ENCODE results near the gene CFAP44. TPM values are rescaled to one million over a fixed set of nuclear protein-coding genes. Genes with fewer than 3 reads are reported as not detected.

The CFAP44 gene
- total RNA-seq, 1 experiment from 2014 or later: 3.7 TPM

- Mint-ChIP-seq H3K27ac (no peak overlapping the region), H3K36me3 (ENCODE audit: insufficient read depth in 1 of 3, low read depth in 3 of 3) (peaks cover 12 to 38% (median 33%) of the 10 kb centered on the region in 3 experiments), H3K4me3 (no peak overlapping the region), H3K4me1 (no peaks in the 10 kb centered on the region), H3K9me3 (peaks cover 23 to 26% of the 10 kb centered on the region in 2 experiments; a peak in 4 of 5 replicates), H3K27me3 (ENCODE audit: low read depth) (no peaks in the 10 kb centered on the region; the same call in 1 of the 2 replicates)
- no peak overlapping the region for H3K23ac ChIP-seq (ENCODE audit: insufficient read length, low read depth, low read length)
- no peaks in the 10 kb centered on the region for H3K23me2 ChIP-seq (ENCODE audit: insufficient read length, low read depth, low read length, poor library complexity, severe bottlenecking)
- no peak overlapping the region for H3K4ac ChIP-seq (ENCODE audit: low read depth, low read length)
- H3K9ac ChIP-seq (ENCODE audit: extremely low read depth, insufficient read length, low read length): no peak overlapping the region
- H3K27me3 ChIP-seq (ENCODE audit: insufficient read depth, low read length): no peaks in the 10 kb centered on the region
- DNase-seq: no peak
- H2AFZ ChIP-seq (ENCODE audit: low read length): no peak overlapping the region
- H3K4me2 ChIP-seq (ENCODE audit: insufficient read depth, insufficient read length, low read length): no peak overlapping the region
- H3K56ac ChIP-seq (ENCODE audit: insufficient read length, low read depth, low read length): no peak overlapping the region
- H2BK120ac ChIP-seq (ENCODE audit: low read depth, low read length, poor library complexity, severe bottlenecking): no peak overlapping the region
- no peak overlapping the region for H3K27ac ChIP-seq (ENCODE audit: insufficient read length, low read depth, low read length)
- H2AK5ac ChIP-seq (ENCODE audit: insufficient read length, low read length): no peak overlapping the region
- H2BK12ac ChIP-seq (ENCODE audit: insufficient read length, low read depth, low read length): no peak overlapping the region
- no CpG with 5 or more reads among the region's 8 CpGs for WGBS (ENCODE audit: extremely low coverage, insufficient read length, low lambda C conversion rate)
- H3K4me1 ChIP-seq (ENCODE audit: insufficient read depth, low read length): no peaks in the 10 kb centered on the region
- no peak overlapping the region for H4K8ac ChIP-seq (replicated peaks; ENCODE audit: insufficient read length, low read depth, low read length)
- H2BK20ac ChIP-seq (ENCODE audit: low read depth, low read length, poor library complexity, severe bottlenecking): no peak overlapping the region
- no peak overlapping the region for H3T11ph ChIP-seq (ENCODE audit: low read length)
- no peak overlapping the region for H3K18ac ChIP-seq (ENCODE audit: insufficient read length, low read depth, low read length)
- H3K79me1 ChIP-seq (ENCODE audit: insufficient read depth, low read depth, low read length, poor library complexity, severe bottlenecking): no peaks in the 10 kb centered on the region
- H3K9me3 ChIP-seq (ENCODE audit: control insufficient read depth, low read depth, low read length): no peaks in the 10 kb centered on the region
- H3K79me2 ChIP-seq (ENCODE audit: insufficient read depth, low read length): no peaks in the 10 kb centered on the region
- H4K20me1 ChIP-seq (ENCODE audit: control insufficient read depth, insufficient read depth, insufficient read length): no peaks in the 10 kb centered on the region
- no peak for TF ChIP-seq CTCF (conservative IDR thresholded peaks at IDR 0.05)
- H4K5ac ChIP-seq (ENCODE audit: insufficient read length, low read depth, low read length): no peak overlapping the region
- no peak overlapping the region for H4K91ac ChIP-seq (ENCODE audit: insufficient read length, low read depth, low read length)
- H2BK5ac ChIP-seq (ENCODE audit: insufficient read length, low read length): no peak overlapping the region
- H2BK15ac ChIP-seq (ENCODE audit: low read depth, low read length): no peak overlapping the region
- no peak overlapping the region for H3K14ac ChIP-seq (ENCODE audit: insufficient read depth, low read length)
Measured at GRCh38 chr3:113485161-113485609, 43.9 kb upstream of the CFAP44 start.

All from H9 (cell line).